ENCODE data around the gene GPR34.
"Not testable (repeated sequence)": the region's sequence is repeated elsewhere in the genome, so short reads cannot be mapped to it uniquely, and the experiment has no call there.

Gene GPR34

GRCh38 chrX:41693024-41693423 is 4.3 kb downstream of the GPR34 start:
- DNase-seq, result no peak

DNA sequence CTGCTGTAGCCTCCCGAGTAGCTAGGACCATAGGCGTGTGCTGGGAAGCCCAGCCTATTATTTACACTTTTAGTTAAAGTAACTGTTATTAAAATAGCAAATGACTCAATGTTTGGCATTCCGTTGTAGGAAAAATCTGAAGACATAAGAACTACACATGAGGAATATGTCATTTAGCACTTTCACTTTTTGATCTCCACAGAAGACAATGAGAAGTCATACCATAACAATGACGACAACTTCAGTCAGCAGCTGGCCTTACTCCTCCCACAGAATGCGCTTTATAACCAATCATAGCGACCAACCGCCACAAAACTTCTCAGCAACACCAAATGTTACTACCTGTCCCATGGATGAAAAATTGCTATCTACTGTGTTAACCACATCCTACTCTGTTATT is 6.7 kb downstream of the GPR34 start:
- peak; percentile 70 for DNase-seq

DNA sequence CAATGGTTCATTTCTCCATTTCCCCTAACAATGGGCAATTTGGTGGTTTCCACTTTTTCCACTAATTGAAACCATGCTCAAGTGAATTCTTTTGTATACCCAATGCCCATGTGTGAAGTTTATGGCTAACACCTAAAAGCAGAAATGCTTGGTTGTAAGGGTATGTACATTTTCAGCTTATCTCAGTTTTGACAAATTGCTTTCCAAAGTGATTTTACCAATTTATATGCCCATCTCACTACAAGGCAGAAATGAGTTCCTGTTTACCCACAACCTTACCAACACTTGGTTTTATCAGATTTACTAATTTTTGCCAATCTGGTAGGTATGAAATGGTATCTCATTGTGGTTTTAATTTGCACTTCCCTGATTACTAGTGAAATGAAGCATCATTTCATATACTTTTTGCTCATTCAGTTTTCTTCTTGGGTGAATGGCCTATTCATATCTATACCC is 14.8 kb downstream of the GPR34 start:
- DNase-seq, result no peak

DNA sequence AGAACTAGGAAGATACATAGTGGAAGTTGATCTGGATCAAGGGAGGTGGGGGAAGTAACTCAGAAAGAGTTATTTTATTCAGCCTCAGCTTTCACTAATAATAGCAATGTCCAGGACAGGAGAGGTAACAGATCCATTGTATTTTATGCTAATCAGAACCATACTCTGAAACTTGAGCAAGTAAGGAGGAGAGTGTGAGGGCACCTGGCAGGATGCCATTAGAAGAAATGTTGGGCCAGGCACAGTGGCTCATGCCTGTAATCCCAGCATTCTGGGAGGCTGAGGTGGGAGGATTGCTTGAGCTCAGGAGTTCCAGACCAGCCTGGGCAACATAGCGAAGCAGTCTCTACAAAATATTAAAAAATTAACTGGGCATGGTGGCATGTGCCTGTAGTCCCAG is 16.3 kb downstream of the GPR34 start:
- DNase-seq, result no peak

GRCh38 chrX:41705680-41706374 is 17.1 kb downstream of the GPR34 start:
- DNase-seq, result no peak

GRCh38 chrX:41707218-41707617 is 18.4 kb downstream of the GPR34 start:
- no peak for DNase-seq

GRCh38 chrX:41708486-41708885 is 19.7 kb downstream of the GPR34 start:
- DNase-seq, result no peak

DNA sequence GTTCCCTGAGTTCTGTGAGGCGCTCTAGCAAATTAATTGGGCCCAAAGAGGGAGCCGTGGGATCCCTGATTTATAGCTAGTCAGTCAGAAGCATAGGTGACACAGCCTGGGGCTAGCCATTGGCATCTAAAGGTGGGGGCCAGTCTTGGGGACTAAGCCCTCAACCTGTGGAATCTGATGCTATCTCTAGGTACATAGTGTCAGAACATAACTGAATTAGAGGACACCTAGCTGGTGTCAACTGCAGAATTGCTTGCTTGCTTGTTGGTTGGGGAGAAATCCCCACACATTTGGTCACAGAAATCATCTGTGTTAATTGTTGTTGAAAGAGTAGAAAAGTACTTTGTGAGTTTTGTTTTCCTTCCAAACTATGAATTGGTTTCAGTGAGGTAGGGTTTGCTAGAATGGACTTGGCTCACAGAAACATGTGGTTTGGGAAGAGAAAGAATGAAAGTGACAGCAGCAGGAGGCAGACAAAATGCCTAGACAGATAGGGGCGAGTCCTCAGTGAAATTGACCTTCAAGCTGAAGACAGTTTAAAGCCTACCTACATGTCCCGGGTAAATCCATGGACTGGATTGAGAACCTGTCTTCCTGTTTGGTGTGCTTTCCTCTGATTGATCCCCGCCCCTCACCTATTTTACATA is 22.4 kb downstream of the GPR34 start:
- DNase-seq, result no peak

- no peak for DNase-seq
These were observed 27.4 kb downstream of the GPR34 start for GRCh38 chrX:41716222-41716621.

DNA sequence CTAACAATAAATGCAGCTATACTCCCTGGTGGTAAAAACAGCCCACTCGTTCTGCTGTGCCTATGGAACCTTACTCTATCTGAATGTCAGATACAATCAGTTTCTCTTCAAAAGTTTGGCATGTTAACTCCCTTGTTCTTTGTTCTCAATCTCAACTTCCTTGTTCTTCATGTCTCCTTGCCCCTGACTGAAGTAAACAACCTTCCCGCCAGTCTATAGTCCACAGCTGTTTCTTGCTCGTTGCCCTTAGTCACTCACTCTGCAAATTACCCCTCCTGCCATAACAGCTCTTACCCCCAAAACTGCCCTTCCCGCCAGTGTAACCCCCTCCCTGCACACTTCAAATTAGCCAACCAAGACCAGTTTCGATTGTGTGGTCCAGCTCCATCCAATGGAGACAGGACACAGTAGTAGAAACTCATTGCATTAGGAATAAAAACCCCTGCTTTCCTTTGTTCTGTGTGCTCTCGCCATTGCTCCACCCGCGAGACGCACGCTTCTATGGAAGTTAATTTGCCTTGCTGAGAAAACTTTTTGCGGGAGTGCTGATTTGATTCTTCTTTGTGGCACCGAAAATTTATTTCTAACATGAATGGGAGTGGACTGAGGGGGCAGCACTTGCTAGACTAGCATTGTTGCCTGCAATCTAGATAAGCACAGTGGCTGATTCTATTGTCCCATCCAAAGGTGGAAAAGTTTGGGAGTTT is 28.1 kb downstream of the GPR34 start:
- no peak for DNase-seq

GRCh38 chrX:41718481-41719235 is 29.9 kb downstream of the GPR34 start:
- DNase-seq, result no peak

DNA sequence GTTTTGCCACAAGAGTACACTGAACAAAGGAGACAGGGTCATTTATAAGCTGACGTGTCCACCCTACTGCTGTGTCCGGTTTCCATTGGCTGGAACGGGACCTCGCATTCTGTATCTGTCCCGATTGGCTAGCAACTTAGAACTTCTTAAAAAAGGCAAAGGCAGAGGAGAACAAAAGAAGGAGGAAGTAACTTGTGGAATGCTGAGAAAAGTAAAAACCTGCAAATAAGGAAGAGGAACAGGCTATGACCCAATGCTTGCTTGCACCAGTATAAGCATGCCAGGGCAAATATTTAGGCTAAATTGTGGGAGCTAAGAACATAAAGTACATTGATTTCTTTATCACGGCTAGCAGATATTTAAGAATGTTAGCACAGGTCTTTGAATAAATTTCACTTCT is 30.8 kb downstream of the GPR34 start:
- not testable (repeated sequence) for DNase-seq

DNA sequence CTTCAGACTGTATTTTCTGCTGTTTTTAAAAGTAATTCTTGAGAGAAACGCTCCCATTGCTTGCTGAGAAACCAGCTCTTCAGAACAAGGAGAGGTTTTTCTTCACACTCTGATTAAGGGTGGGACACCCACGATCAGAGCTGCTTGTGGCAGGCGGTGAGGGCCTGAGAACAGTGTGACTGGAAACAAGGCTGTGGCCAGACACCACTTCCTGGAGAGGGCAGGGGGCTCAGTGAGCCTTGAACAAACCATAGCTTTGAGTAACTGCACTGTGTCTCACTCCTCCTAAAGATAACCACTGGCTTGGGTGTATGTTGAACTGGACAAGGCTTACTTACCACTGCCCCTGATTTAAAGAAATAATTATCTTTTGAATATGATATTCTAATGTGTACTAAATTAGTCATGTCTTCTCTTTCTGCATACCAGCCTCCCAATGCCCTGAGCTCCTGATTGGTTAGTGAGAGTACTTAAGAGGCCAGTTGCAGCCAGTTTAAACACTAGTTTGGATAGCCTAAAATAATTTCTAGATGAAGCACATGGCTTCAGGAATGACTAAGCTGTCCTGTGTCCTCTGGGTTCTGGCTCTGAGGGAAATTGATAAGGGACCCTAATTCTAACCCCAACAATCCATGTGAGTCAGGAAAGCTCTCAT is 31.5 kb downstream of the GPR34 start:
- DNase-seq, result peak; percentile 32

DNA sequence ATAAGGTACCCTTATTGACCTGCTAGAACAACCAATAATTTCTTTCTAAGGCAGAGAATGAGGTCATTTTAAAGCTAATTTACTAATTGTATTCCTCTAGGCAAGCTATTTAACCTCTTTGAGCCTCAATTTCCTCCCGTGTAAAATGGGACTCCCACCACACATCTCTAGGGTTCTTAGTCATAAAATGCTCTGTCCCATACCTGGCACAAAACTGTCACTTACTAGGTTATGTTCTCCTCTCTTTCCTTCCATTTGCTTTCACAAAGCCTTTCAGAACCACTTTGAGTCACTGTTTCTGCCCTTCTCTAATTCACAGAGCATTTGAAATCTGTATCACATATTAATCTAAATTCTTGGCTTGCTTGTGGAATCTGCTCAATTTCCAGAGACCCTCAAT is 32.8 kb downstream of the GPR34 start:
- no peak for DNase-seq

DNA sequence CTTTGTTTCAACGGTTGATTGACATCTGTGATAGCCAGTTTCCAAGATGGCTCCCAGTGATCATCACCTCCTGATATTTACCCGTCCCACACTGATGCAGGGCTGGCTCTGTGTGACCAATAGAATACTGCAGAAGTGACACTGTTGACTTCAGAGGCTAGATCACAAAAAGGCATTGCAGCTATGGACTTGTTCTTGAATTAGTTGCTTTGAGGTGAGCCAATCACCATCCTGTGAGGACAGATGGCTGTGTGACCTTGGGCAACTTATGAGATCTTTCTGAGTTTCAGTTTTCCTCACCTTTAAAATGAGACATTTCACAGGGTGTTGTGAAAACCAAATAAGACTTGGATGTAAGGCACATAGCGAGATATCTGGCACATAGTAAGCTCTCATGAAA is 33.4 kb downstream of the GPR34 start:
- DNase-seq, result no peak

DNA sequence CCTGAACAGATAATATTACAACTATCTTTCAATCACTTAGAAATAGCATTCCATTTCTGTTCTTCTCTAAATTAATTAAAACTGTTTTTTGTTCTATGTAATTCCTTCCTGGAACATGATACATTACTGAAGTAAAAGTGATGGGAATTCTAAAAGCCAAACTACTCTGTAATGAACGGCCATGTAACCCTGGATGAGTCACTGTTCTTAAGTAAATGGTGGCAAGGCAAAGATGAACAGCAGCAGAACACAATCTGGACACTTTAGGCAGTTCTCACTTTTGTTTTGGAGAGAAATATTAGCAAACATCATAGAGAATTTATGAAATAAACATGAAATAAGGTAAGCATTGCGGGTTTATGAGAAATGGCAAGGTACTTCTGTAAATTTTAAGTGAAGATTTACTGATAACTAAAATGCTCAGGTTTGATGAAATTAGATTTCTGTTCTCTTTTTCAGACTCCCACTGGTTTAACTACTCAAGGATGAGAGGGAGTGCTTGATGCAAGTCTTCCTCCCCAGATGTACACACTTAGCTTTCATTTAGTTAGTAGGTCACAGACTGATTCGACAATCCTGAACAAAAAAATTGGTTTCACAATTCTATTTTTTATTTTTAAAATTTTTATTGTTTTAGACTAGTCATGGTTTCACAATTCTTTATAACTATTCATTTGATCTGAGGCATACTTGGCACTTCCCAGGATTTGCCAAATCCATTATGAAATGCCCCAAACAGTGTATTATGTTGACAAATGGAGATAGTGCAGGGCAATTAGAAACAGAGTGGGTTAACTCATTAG is 34.2 kb downstream of the GPR34 start:
- DNase-seq, result no peak

GRCh38 chrX:41723826-41724225 is 35.1 kb downstream of the GPR34 start, which contains the start of gene GPR82:
GPR82 (plus strand) TSS chrX:41724181; CDS start chrX:41727027, 2,846 bp downstream.
- DNase-seq, result no peak

- DNase-seq, result no peak
These were observed 39.4 kb downstream of the GPR34 start for GRCh38 chrX:41728125-41728524.

- no peak for DNase-seq
These were observed 41.3 kb downstream of the GPR34 start for GRCh38 chrX:41730081-41730480.

- DNase-seq, result no peak
These were observed 43.5 kb downstream of the GPR34 start for GRCh38 chrX:41732260-41732659.

DNA sequence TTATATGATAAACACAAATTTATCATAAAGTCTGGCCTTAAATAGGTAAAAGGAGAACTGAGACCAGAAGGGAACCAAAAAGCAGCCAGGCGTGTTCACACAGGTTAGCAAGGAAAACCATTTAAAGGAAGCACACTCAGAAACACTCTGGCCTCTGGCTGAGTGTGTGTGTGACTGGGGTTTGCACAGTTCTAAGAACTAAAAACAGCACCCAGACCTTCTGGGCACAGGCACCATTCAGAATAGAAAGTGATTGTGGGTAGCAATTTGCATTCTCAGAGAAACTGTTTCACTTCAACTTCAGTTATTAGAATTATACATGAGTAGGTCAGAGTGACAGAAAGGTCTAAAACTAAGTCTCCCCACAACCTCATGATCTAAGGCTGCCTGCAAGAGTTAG is 45.2 kb downstream of the GPR34 start:
- no peak for DNase-seq

- DNase-seq, result peak; percentile 43
These were observed 45.8 kb downstream of the GPR34 start for GRCh38 chrX:41734530-41734929.

All from fibroblast of skin of back (primary cell).